Body of pancreas (tissue), 4 donors: ENCODE data around the gene CRLF1. TPM values are rescaled to one million over a fixed set of nuclear protein-coding genes. Genes with fewer than 3 reads are reported as not detected.

Experiments
- ATAC-seq: fragments of 150-250 bp; one replicate; pipeline ENCODE4 v1.9.1; 2016
- DNase-seq, 4 donors: peaks; one replicate each; pipeline ENCODE4 v3.0.0-alpha.2; 2019
- H3K27ac ChIP-seq, 4 donors: fragments of 200-600 bp; sonication (generic); 1 replicate in 3 of 4; 2 replicates in 1 of 4; pipeline versions ENCODE4 v1.5.1 to v1.6.1; 2016 to 2019; ENCODE audit warnings: mild to moderate bottlenecking in 1 of 4, mixed read lengths in 1 of 4, moderate library complexity in 1 of 4
- H3K27me3 ChIP-seq, 2 donors: fragments of 200-600 bp; sonication (generic); one replicate each; pipeline ENCODE4 v1.6.0; 2016; ENCODE audit warnings: mild to moderate bottlenecking in 1 of 2
- H3K36me3 ChIP-seq, 2 donors: fragments of 200-600 bp; sonication (generic); replicated peaks in 1 of 2; 2 replicates each; pipeline ENCODE4 v1.5.1; 2016; ENCODE audit warnings: low read depth in 2 of 2; ENCODE audit not compliant: insufficient read depth in 1 of 2
- H3K4me1 ChIP-seq: fragments of 200-600 bp; sonication (generic); one replicate; pipeline ENCODE4 v1.6.0; 2016
- H3K4me3 ChIP-seq, 2 donors: fragments of 200-600 bp; sonication (generic); 1 replicate in 1 of 2; 2 replicates in 1 of 2; pipeline ENCODE4 v1.5.1; 2016 to 2019
- H3K9me3 ChIP-seq, 3 donors: fragments of 200-600 bp; sonication (generic); 1 replicate in 2 of 3; 2 replicates in 1 of 3; pipeline ENCODE4 v1.5.1; 2016
- CTCF ChIP-seq, 7 experiments: fragments of 450-650 bp in 4 of 7; fragments of 200-600 bp in 3 of 7; sonication (generic) in 3 of 7; IDR thresholded peaks; one replicate each; pipeline ENCODE4 v1.5.1; 2016 to 2019; ENCODE audit warnings: antibody characterized with exemption in 7 of 7
- POLR2A ChIP-seq, 3 donors: fragments of 450-650 bp; IDR thresholded peaks; one replicate each; pipeline ENCODE4 v1.6.1; 2016; ENCODE audit warnings: antibody characterized with exemption in 3 of 3, mild to moderate bottlenecking in 2 of 3
- WGBS, 2 donors: methylation state at CpG; one replicate each; pipeline ENCODE4 v1.1.5; 2017; 5-methylcytosine and 5-hydroxymethylcytosine counted together
- intact Hi-C: fragments of 100-400 bp; cut with DNase I; formaldehyde crosslinking; loops from one replicate; pipeline ENCODE4 v1.15.1; 2023
- total RNA-seq, 2 donors: library from RNA; depleted of rRNA; stranded (reverse); fragments of >200 nt; gene quantifications; one replicate each; pipeline ENCODE4 v1.1.0, GENCODE V29; 2016

CRLF1 gene
- total RNA-seq, 2 donors from 2014 or later = 23.3 to 40.2 TPM

- no peaks in the 10 kb centered on the region for H3K36me3 ChIP-seq
- TF ChIP-seq POLR2A (IDR thresholded peaks at IDR 0.05) = no peak
- no peak for TF ChIP-seq CTCF (IDR thresholded peaks at IDR 0.05)
- no peak overlapping the region for H3K4me3 ChIP-seq
- ATAC-seq (no peak), DNase-seq (no peak)
- WGBS, 2 donors = 87 to 93% methylated on average over 28 to 29 of the region's 34 CpGs
- intact Hi-C loops = no loop called here
- H3K4me1 ChIP-seq = no peaks in the 10 kb centered on the region
- H3K27me3 ChIP-seq = no peaks in the 10 kb centered on the region
- no peaks in the 10 kb centered on the region for H3K9me3 ChIP-seq
- H3K27ac ChIP-seq = no peak overlapping the region
Measured at GRCh38 chr19:18646535-18647370, 40.2 kb upstream of the CRLF1 start.

GRCh38 chr19:18645035-18645511 is 38.5 kb upstream of the CRLF1 start:
- ATAC-seq = no peak
- H3K4me1 ChIP-seq = no peaks in the 10 kb centered on the region
- H3K9me3 ChIP-seq = no peaks in the 10 kb centered on the region
- 76 to 84% methylated on average over 3 to 13 of the region's 13 CpGs for WGBS, 2 donors
- TF ChIP-seq POLR2A (IDR thresholded peaks at IDR 0.05) (no peak), CTCF (IDR thresholded peaks at IDR 0.05) (no peak)
- H3K27me3 ChIP-seq = no peaks in the 10 kb centered on the region
- no peak overlapping the region for H3K4me3 ChIP-seq
- no peak for DNase-seq
- intact Hi-C loops = no loop called here
- no peak overlapping the region for H3K27ac ChIP-seq
- H3K36me3 ChIP-seq = no peaks in the 10 kb centered on the region

GRCh38 chr19:18644196-18645034 is 37.8 kb upstream of the CRLF1 start:
- 54 to 67% methylated on average over 15 of the region's 15 CpGs for WGBS, 2 donors
- no peaks in the 10 kb centered on the region for H3K27me3 ChIP-seq
- ATAC-seq (peak; percentile 17), DNase-seq (peak in 1 of 4 donors; percentile 33)
- no peaks in the 10 kb centered on the region for H3K9me3 ChIP-seq
- no peaks in the 10 kb centered on the region for H3K4me1 ChIP-seq
- H3K4me3 ChIP-seq = no peak overlapping the region
- intact Hi-C loops = no loop called here
- no peak for TF ChIP-seq CTCF (IDR thresholded peaks at IDR 0.05)
- no peak for TF ChIP-seq POLR2A (IDR thresholded peaks at IDR 0.05)
- no peaks in the 10 kb centered on the region for H3K36me3 ChIP-seq
- H3K27ac ChIP-seq = no peak overlapping the region

GRCh38 chr19:18639706-18640243 is 33.2 kb upstream of the CRLF1 start:
- H3K9me3 ChIP-seq = no peaks in the 10 kb centered on the region
- no peaks in the 10 kb centered on the region for H3K36me3 ChIP-seq
- no peak for DNase-seq
- no peak for TF ChIP-seq POLR2A (IDR thresholded peaks at IDR 0.05)
- TF ChIP-seq CTCF (IDR thresholded peaks at IDR 0.05) = no peak
- intact Hi-C loops = no loop called here
- peaks cover 23% of the 10 kb centered on the region for H3K4me1 ChIP-seq
- 54 to 57% methylated on average over 8 of the region's 8 CpGs for WGBS, 2 donors
- peak overlapping the region in 1 of 4 donors; percentile 14 for H3K27ac ChIP-seq
- no peak overlapping the region for H3K4me3 ChIP-seq
- ATAC-seq = no peak
- H3K27me3 ChIP-seq = no peaks in the 10 kb centered on the region
